HUES6 (cell line): ENCODE results near the gene SPAG9.

Experiments used
- H3K27ac ChIP-seq: 2 replicates; pipeline ENCODE4 v1.7.0; 2013; ENCODE audit warnings: low read depth, mild to moderate bottlenecking, low read length, inconsistent platforms
- H3K27me3 ChIP-seq: 2 replicates; pipeline ENCODE4 v1.6.1; 2013; ENCODE audit warnings: low read length; ENCODE audit not compliant: control insufficient read depth, insufficient read depth
- H3K36me3 ChIP-seq: 2 replicates; pipeline ENCODE4 v1.6.1; 2013; ENCODE audit warnings: low read length; ENCODE audit not compliant: control insufficient read depth, insufficient read depth
- H3K4me1 ChIP-seq: 2 replicates; pipeline ENCODE4 v1.6.1; 2013; ENCODE audit warnings: low read length; ENCODE audit not compliant: control insufficient read depth, insufficient read depth
- H3K4me3 ChIP-seq: 2 replicates; pipeline ENCODE4 v1.5.1; 2013; ENCODE audit warnings: low read depth, low read length
- H3K9ac ChIP-seq: one replicate; pipeline ENCODE4 v1.6.1; 2013; ENCODE audit warnings: mild to moderate bottlenecking, low read length
- H3K9me3 ChIP-seq: 2 replicates; pipeline ENCODE4 v1.6.1; 2013; ENCODE audit warnings: low read depth, low read length; ENCODE audit not compliant: control insufficient read depth, insufficient read depth

Gene SPAG9

DNA sequence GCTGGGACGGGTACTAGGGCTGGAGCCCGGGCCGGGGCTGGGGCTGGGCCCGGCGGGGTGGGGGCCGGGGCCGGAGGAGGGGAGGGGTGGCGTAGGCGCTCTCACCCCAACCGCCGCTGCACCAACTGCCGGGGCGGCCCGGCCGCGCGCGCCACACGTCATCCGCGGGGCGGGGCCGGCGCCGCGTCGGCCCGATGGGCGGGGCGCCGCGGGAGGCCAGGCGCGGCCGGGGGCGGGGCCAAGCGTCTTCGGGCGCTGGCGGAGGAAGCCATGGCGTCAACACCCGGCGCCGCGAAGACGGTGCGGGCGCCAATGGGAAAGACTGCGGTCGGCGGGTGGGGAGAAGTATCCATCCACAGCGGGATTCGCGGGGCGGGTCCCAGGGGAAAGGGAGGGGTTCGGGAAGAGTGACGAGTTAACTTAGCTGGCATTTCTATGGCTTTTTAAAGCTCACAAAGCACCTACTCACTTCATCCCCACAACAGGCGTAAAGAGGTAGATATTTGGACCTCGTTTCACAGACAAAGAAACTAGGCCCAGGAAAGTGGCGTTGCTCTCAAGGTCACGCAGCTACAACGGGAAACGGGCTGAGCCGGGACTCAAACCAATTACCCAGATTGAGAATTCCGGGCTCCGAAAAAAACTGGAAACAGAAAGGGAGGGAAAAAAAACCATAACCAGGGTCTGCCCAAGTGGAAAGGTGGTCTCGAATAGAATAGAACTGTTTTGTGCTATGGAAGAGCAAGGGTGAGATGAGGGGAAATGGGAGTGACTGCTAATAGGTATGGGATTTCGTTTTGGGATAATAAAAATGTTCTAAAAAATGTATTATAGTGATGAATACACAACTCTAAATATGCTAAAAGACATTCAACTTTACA is at the start of gene SPAG9:
TSS of gene SPAG9 (minus strand) at position 130 of the 881 bp plus-strand sequence. CDS start 212 bp downstream, outside the sequence.
- Histone ChIP-seq H3K4me3 (peak within 1 kb of the TSS; percentile 100), H3K27ac (peak within 1 kb of the TSS; percentile 92), H3K9ac (peak within 1 kb of the TSS; percentile 96), H3K36me3 (no peaks in the 10 kb centered on the region), H3K9me3 (no peaks in the 10 kb centered on the region), H3K4me1 (0 out of 2 replicates have a peak, but pooled peaks cover 6% of the 10 kb centered on the region), H3K27me3 (no peaks in the 10 kb centered on the region)

- Histone ChIP-seq H3K4me3 (no peak overlapping the region), H3K27me3 (no peaks in the 10 kb centered on the region), H3K9me3 (no peaks in the 10 kb centered on the region), H3K36me3 (peaks cover 61% of the 10 kb centered on the region), H3K4me1 (no peaks in the 10 kb centered on the region), H3K9ac (no peak overlapping the region), H3K27ac (no peak overlapping the region)
Observed at GRCh38 chr17:51169340-51169739, 48.7 kb upstream of the SPAG9 start.

DNA sequence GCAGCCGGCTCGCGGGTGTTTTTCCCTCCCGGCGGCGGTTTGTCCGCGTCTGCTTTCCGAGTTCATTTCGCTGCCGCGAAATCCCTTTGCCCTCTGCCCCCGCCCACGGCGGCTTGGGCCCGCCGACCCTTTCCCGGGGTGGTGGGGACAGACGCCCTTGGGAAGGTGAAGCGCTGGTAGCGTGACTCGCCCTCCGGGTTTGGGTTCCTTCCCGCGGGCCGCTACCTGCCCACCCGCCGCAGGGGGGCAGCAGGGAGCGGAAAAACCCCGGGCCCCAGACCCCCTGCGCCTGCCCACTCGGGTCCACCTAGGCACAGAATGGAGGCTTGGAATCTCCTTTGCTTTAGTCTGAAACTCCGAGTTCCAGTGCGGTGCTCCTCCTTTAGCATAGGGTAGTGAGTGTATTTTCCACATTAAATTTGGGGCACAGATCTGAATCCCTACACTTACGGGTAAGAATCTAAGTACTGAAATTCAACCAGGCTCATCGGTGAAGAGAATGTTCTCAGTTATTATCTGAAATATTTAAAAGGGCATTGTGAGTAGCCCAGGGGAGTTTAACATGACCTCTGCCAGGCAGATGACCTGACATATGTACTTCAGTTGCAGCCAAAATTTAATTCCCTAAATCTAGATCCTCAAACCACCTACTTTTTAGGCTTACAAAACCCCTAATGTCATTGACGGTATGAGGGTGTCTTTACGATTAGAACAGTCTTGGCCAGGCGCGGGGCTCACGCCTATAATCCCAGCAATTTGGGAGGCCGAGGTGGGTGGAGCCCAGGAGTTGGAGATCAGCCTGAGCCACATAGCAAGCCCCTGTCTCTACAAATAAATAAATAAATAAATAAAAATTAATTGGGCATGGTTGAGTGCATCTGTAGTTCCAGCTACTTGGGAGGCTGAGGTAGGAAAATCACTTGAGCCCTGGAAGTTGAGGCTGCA is 46.6 kb upstream of the SPAG9 start:
- H3K27ac ChIP-seq = peak overlapping the region; percentile 91
- no peaks in the 10 kb centered on the region for H3K27me3 ChIP-seq
- H3K36me3 ChIP-seq = peaks cover 58% of the 10 kb centered on the region
- H3K4me3 ChIP-seq = peak overlapping the region; percentile 83
- H3K4me1 ChIP-seq = no peaks in the 10 kb centered on the region
- H3K9ac ChIP-seq = peak overlapping the region; percentile 96
- no peaks in the 10 kb centered on the region for H3K9me3 ChIP-seq

DNA sequence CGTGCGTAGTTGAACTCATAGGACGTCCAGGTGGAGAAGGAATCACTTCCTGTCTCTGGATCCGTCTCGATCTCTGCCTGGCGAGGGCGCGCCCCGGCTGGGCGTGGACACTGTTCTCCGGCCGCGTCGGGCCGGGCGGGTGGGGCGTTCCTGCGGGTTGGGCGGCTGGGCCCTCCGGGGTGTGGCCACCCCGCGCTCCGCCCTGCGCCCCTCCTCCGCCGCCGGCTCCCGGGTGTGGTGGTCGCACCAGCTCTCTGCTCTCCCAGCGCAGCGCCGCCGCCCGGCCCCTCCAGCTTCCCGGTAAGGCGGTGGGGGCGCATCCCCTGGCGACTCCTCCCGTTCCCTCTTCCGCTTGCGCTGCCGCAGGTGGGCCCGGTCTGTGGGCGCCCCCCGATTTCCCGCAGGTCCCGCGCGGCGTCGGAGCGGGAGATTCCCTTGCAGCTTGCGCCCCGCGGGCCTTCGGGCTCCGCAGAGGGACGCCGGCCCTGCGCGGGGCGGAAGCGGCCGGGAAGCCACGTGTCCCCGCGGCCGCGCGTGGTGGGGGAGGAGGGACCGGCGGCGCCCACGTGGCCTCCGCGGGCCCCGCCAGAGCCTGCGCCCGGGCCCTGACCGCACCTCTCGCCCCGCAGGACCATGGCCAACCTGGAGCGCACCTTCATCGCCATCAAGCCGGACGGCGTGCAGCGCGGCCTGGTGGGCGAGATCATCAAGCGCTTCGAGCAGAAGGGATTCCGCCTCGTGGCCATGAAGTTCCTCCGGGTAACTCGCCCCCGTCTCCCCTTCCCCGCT is 45.7 kb upstream of the SPAG9 start, which contains the start of gene NME2:
TSS of gene NME2 (plus strand) at position 214 of the 789 bp plus-strand sequence. CDS start at position 634, 420 bp downstream.
- no peaks in the 10 kb centered on the region for H3K9me3 ChIP-seq
- peaks cover 59% of the 10 kb centered on the region for H3K36me3 ChIP-seq

DNA sequence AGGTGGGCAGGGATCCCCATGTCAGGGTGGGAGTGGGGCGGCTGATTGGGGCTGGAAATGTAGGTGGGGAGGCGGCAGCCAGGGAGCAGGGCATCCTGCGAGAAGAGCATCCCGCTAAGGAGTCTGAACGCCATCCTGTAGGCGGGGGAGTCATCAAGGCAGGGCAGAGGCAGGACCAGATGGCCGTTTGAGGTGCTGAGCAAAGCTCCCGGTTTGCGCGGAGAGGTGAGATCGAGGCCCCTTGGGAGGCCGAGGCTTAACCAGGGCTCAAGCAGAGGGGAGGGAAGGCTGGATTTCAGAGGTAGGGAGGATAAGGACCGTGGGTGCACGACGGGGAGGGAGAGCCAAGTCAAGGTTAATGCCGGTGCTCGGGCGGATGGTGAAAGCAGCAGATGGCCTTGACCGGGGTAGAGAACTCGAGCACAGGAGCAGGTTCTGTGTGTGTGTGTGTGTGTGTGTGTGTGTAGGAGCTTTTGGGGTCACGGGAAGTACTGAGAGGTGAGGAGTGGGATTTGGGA is 45.1 kb upstream of the SPAG9 start:
- no peaks in the 10 kb centered on the region for H3K27me3 ChIP-seq
- peaks cover 59% of the 10 kb centered on the region for H3K36me3 ChIP-seq

More for the DNA sequence above, 45.7 kb upstream of the SPAG9 start, which contains the start of gene NME2:
- Histone ChIP-seq H3K27me3 (no peaks in the 10 kb centered on the region), H3K4me3 (peak within 1 kb of the TSS; percentile 83), H3K27ac (peak within 1 kb of the TSS; percentile 91), H3K9ac (peak within 1 kb of the TSS; percentile 96), H3K4me1 (no peaks in the 10 kb centered on the region)

GRCh38 chr17:51164911-51165679 is 44.4 kb upstream of the SPAG9 start:
- Histone ChIP-seq H3K36me3 (peaks cover 58% of the 10 kb centered on the region), H3K9me3 (no peaks in the 10 kb centered on the region), H3K4me3 (peak overlapping the region; percentile 83), H3K4me1 (no peaks in the 10 kb centered on the region), H3K27me3 (no peaks in the 10 kb centered on the region), H3K27ac (no peak overlapping the region), H3K9ac (peak overlapping the region; percentile 81)

More for the DNA sequence above, 45.1 kb upstream of the SPAG9 start:
- no peaks in the 10 kb centered on the region for H3K4me1 ChIP-seq
- peak overlapping the region; percentile 81 for H3K9ac ChIP-seq
- H3K27ac ChIP-seq = no peak overlapping the region
- H3K4me3 ChIP-seq = peak overlapping the region; percentile 83
- H3K9me3 ChIP-seq = no peaks in the 10 kb centered on the region

DNA sequence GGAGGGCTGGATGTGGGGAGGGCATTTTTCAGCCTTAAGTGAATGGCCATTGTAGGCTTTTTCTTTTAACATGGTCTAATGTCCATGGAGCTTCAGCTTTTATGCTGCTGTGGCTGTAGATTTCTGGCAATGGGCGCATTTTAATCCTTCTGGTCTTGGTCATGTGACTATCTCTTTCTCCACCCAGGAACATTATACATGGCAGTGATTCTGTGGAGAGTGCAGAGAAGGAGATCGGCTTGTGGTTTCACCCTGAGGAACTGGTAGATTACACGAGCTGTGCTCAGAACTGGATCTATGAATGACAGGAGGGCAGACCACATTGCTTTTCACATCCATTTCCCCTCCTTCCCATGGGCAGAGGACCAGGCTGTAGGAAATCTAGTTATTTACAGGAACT is 40.9 kb upstream of the SPAG9 start:
- H3K27me3 ChIP-seq = no peaks in the 10 kb centered on the region
- H3K9ac ChIP-seq = no peak overlapping the region
- no peak overlapping the region for H3K27ac ChIP-seq
- H3K4me3 ChIP-seq = no peak overlapping the region
- H3K36me3 ChIP-seq = peaks cover 66% of the 10 kb centered on the region
- H3K4me1 ChIP-seq = no peaks in the 10 kb centered on the region
- H3K9me3 ChIP-seq = no peaks in the 10 kb centered on the region

DNA sequence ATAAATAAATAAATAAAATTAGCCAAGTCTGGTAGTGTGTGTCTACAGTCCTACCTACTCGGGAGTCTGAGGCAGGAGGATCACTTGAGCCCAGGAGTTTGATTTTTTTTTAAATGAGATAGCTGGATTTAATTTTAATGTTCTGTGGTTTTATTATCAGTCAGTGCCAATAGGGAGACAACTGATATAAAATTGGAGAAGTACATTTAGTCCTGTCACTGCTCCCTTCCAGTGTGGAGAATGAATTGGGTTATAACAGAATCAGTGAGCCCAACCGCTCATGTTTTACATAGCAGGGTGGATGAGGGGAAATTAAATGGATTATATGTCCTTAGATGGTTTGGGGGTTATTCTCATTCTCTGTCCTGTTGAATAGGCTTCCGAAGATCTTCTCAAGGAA is 38.9 kb upstream of the SPAG9 start:
- Histone ChIP-seq H3K9me3 (no peaks in the 10 kb centered on the region), H3K27ac (no peak overlapping the region), H3K27me3 (no peaks in the 10 kb centered on the region)

DNA sequence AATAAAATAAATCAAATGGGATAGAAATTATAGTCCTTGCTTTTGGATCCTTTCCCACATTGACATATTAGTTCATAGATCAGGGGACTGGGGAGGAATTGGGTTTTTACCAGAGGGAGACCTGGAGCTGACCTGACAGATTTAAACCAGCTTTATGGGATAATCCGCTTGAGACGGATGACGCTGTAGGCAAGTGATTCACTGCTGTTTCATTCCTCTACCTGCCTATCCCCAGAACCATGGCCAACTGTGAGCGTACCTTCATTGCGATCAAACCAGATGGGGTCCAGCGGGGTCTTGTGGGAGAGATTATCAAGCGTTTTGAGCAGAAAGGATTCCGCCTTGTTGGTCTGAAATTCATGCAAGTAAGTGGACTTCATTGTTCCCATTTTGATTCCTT is 34.7 kb upstream of the SPAG9 start:
- Histone ChIP-seq H3K9ac (no peak overlapping the region), H3K36me3 (peaks cover 49% of the 10 kb centered on the region)

More for the DNA sequence above, 38.9 kb upstream of the SPAG9 start:
- Histone ChIP-seq H3K36me3 (peaks cover 80% of the 10 kb centered on the region), H3K9ac (no peak overlapping the region), H3K4me1 (peaks cover 2% of the 10 kb centered on the region; the same call in 1 of the 2 replicates), H3K4me3 (no peak overlapping the region)

More for the DNA sequence above, 34.7 kb upstream of the SPAG9 start:
- Histone ChIP-seq H3K9me3 (no peaks in the 10 kb centered on the region), H3K4me1 (peaks cover 10% of the 10 kb centered on the region; the same call in 1 of the 2 replicates), H3K27me3 (no peaks in the 10 kb centered on the region), H3K27ac (no peak overlapping the region), H3K4me3 (no peak overlapping the region)
